Measurements from ENCODE around the gene ADARB1.

DNA sequence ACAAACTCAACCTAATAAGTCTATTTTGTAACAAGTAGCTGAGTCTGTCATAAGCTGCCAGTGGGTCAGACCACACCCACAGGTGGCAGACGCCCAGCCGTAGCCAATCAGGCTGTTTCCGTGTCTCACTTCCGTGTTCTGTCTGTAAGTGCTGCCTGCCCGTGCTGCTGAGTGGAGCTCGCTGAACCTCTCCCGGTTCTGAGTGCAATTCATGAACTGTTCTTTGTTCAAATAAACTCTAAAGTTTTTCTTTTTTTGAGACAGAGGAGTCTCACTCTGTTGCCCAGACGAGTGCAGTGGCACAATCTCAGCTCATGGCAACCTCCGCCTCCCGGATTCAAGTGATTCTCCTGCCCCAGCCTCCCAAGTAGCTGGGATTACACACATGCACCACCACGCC is 188.2 kb downstream of the ADARB1 start:
- TF ChIP-seq POLR2AphosphoS5 (IDR thresholded peaks at IDR 0.05; ENCODE audit: low read depth, low read length) = no peak
- TF ChIP-seq EP300 (IDR thresholded peaks at IDR 0.05; ENCODE audit: borderline replicate concordance in 1 of 2, low read depth in 2 of 2, low read length in 2 of 2) = no peak

Measured in H1 (cell line).